Esophagus squamous epithelium (tissue), 5 donors: ENCODE data around the gene NOP16. TPM values are rescaled to one million over a fixed set of nuclear protein-coding genes. Genes with fewer than 3 reads are reported as not detected.

ENCODE experiments used
- DNase-seq: peaks from one replicate; lab custom pipeline; 2025; lab: John Stamatoyannopoulos, UW
- H3K27ac ChIP-seq, 4 donors: fragments of 200-600 bp; sonication (generic); one replicate each; pipeline ENCODE4 v1.5.1; 2016 to 2019; ENCODE audit warnings: mild to moderate bottlenecking in 1 of 4
- H3K27me3 ChIP-seq, 4 donors: fragments of 200-600 bp; sonication (generic); 1 replicate in 3 of 4; 2 replicates in 1 of 4; pipeline versions ENCODE4 v1.5.1 to v1.6.0; 2017 to 2021; ENCODE audit warnings: antibody characterized with exemption in 1 of 4
- H3K36me3 ChIP-seq, 3 donors: fragments of 200-600 bp; sonication (generic); one replicate each; pipeline ENCODE4 v1.5.1; 2016 to 2019
- H3K4me1 ChIP-seq, 3 donors: fragments of 200-600 bp; sonication (generic); one replicate each; pipeline ENCODE4 v1.5.1; 2017 to 2019
- H3K4me3 ChIP-seq, 4 donors: fragments of 200-600 bp; sonication (generic); 1 replicate in 3 of 4; 2 replicates in 1 of 4; pipeline ENCODE4 v1.5.1; 2016 to 2019; ENCODE audit warnings: mild to moderate bottlenecking in 2 of 4, moderate library complexity in 1 of 4
- H3K9me3 ChIP-seq, 3 donors: fragments of 200-600 bp; sonication (generic); one replicate each; pipeline ENCODE4 v1.5.1; 2016 to 2019
- CTCF ChIP-seq, 6 experiments: fragments of 450-650 bp in 4 of 6; fragments of 200-600 bp in 2 of 6; sonication (generic) in 2 of 6; IDR thresholded peaks; one replicate each; pipeline ENCODE4 v1.5.1; 2016 to 2019; ENCODE audit warnings: antibody characterized with exemption in 6 of 6, mild to moderate bottlenecking in 4 of 6, moderate library complexity in 4 of 6
- POLR2A ChIP-seq, 4 donors: fragments of 450-650 bp; IDR thresholded peaks; one replicate each; pipeline ENCODE4 v1.6.1; 2017; ENCODE audit warnings: antibody characterized with exemption in 4 of 4, mild to moderate bottlenecking in 4 of 4, moderate library complexity in 3 of 4
- WGBS, 2 donors: methylation state at CpG; one replicate each; pipeline ENCODE4 v1.1.5; 2018; 5-methylcytosine and 5-hydroxymethylcytosine counted together
- intact Hi-C: fragments of 100-400 bp; cut with DNase I; formaldehyde crosslinking; loops from one replicate; pipeline ENCODE4 v1.15.0; 2022
- total RNA-seq, 4 donors: library from RNA; depleted of rRNA; stranded (reverse); fragments of >200 nt; gene quantifications; one replicate each; pipeline ENCODE4 v1.1.0, GENCODE V29; 2016
- donor health status: DM: yes; HTN: yes; CAD: no.

The NOP16 gene
- total RNA-seq, 4 donors from 2014 or later: 19.9 to 38.0 (median 30.9) TPM

GRCh38 chr5:176383961-176384360 lies 4.4 kb downstream of the NOP16 start:
- no peak overlapping the region for H3K4me3 ChIP-seq
- intact Hi-C loops: no loop called here
- H3K36me3 ChIP-seq: peaks cover 12 to 64% (median 33%) of the 10 kb centered on the region in 3 donors
- H3K27me3 ChIP-seq: no peaks in the 10 kb centered on the region
- no peaks in the 10 kb centered on the region for H3K9me3 ChIP-seq
- WGBS, 2 donors: 75 to 86% methylated on average over 6 to 9 of the region's 9 CpGs
- H3K4me1 ChIP-seq: peaks cover 10 to 44% (median 14%) of the 10 kb centered on the region in 3 donors
- no peak for DNase-seq
- no peak overlapping the region for H3K27ac ChIP-seq
- TF ChIP-seq CTCF (IDR thresholded peaks at IDR 0.05) (no peak), POLR2A (IDR thresholded peaks at IDR 0.05) (no peak)

GRCh38 chr5:176383248-176383905 lies 5.0 kb downstream of the NOP16 start:
- whole genome bisulfite sequencing, 2 donors: 90% methylated on average over 11 to 13 of the region's 15 CpGs
- Histone ChIP-seq H3K27ac (no peak overlapping the region), H3K36me3 (peaks cover 12 to 64% (median 33%) of the 10 kb centered on the region in 3 donors), H3K27me3 (no peaks in the 10 kb centered on the region), H3K4me3 (no peak overlapping the region), H3K4me1 (peaks cover 10 to 44% (median 14%) of the 10 kb centered on the region in 3 donors), H3K9me3 (no peaks in the 10 kb centered on the region)
- TF ChIP-seq POLR2A (IDR thresholded peaks at IDR 0.05) (no peak), CTCF (IDR thresholded peaks at IDR 0.05) (no peak)
- DNase-seq: no peak
- intact Hi-C loops: no loop called here

- no peak for TF ChIP-seq POLR2A (IDR thresholded peaks at IDR 0.05)
- no peak for TF ChIP-seq CTCF (IDR thresholded peaks at IDR 0.05)
- H3K9me3 ChIP-seq: no peaks in the 10 kb centered on the region
- H3K4me3 ChIP-seq: no peak overlapping the region
- intact Hi-C loops: no loop called here
- WGBS, 2 donors: 89 to 92% methylated on average over 1 to 2 of the region's 3 CpGs
- H3K27me3 ChIP-seq: no peaks in the 10 kb centered on the region
- peaks cover 12 to 64% (median 33%) of the 10 kb centered on the region in 3 donors for H3K36me3 ChIP-seq
- DNase-seq: no peak
- no peak overlapping the region for H3K27ac ChIP-seq
- H3K4me1 ChIP-seq: peaks cover 8 to 38% (median 13%) of the 10 kb centered on the region in 3 donors
Observed at GRCh38 chr5:176382721-176383120, 5.7 kb downstream of the NOP16 start.

GRCh38 chr5:176381979-176382378 lies 6.4 kb downstream of the NOP16 start:
- Histone ChIP-seq H3K36me3 (peaks cover 12 to 64% (median 33%) of the 10 kb centered on the region in 3 donors), H3K4me1 (peaks cover under 1 to 31% (median 6%) of the 10 kb centered on the region in 3 donors), H3K9me3 (no peaks in the 10 kb centered on the region), H3K27ac (peak overlapping the region; percentile 3 to 62 (median 38)), H3K4me3 (no peak overlapping the region), H3K27me3 (no peaks in the 10 kb centered on the region)
- TF ChIP-seq POLR2A (IDR thresholded peaks at IDR 0.05) (no peak), CTCF (IDR thresholded peaks at IDR 0.05) (no peak)
- intact Hi-C loops: no loop called here
- DNase-seq: no peak
- 90 to 92% methylated on average over 2 of the region's 3 CpGs for WGBS, 2 donors

GRCh38 chr5:176381423-176381822 lies 7.0 kb downstream of the NOP16 start:
- intact Hi-C loops: no loop called here
- peaks cover 12 to 60% (median 33%) of the 10 kb centered on the region in 3 donors for H3K36me3 ChIP-seq
- no peak overlapping the region for H3K4me3 ChIP-seq
- WGBS, 2 donors: 64 to 68% methylated on average over 3 of the region's 3 CpGs
- H3K9me3 ChIP-seq: no peaks in the 10 kb centered on the region
- H3K27ac ChIP-seq: peak overlapping the region in 3 of 4 donors; percentile 24 to 62 (median 53)
- peaks cover 0 to 25% (median under 1%) of the 10 kb centered on the region in 3 donors for H3K4me1 ChIP-seq
- no peaks in the 10 kb centered on the region for H3K27me3 ChIP-seq
- TF ChIP-seq POLR2A (IDR thresholded peaks at IDR 0.05): no peak
- DNase-seq: no peak
